Caki2 (cell line): Measurements from ENCODE around the gene MAD1L1. TPM values are rescaled to one million over a fixed set of nuclear protein-coding genes. Genes with fewer than 3 reads are reported as not detected.

Experiments
- DNase-seq: peaks from one replicate; pipeline ENCODE4 v3.0.0-alpha.2; 2015; ENCODE audit warnings: low read depth
- in situ Hi-C: cut with HindIII; loops from 2 replicates; pipeline ENCODE4 v1.10.0; 2016; ENCODE audit warnings: low sequenced_read_pairs, low pct_unique_long_range_greater_than_20kb, mixed read lengths
- total RNA-seq: library from RNA; depleted of rRNA; stranded (reverse); fragments of >200 nt; shearing (Covaris generic); gene quantifications from 2 replicates; pipeline ENCODE4 v1.2.3, GENCODE V29; 2014; ENCODE audit warnings: low replicate concordance

The MAD1L1 gene
- total RNA-seq, 1 experiment from 2014 or later = 123 TPM

DNA sequence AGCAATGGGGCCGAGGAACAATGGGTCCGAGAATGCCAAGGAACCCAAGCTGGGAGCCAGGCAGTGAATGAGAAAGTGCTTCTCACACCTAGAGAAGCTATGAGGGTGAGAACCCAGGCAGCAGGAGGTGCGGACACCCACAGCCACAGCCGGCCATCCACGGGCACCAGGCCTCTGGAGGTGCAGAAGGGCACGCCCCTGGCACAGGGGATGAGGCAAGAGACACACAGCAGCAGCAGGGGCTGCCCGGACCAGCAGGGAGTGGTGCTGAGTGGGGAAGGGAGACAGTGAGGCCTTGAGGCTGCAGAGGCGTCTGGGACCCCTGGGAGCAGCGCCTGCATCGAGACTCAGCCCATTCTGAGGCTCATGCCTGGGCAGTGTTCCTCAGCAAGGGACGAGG is 135.3 kb downstream of the MAD1L1 start:
- in situ Hi-C loops = no loop called here

DNA sequence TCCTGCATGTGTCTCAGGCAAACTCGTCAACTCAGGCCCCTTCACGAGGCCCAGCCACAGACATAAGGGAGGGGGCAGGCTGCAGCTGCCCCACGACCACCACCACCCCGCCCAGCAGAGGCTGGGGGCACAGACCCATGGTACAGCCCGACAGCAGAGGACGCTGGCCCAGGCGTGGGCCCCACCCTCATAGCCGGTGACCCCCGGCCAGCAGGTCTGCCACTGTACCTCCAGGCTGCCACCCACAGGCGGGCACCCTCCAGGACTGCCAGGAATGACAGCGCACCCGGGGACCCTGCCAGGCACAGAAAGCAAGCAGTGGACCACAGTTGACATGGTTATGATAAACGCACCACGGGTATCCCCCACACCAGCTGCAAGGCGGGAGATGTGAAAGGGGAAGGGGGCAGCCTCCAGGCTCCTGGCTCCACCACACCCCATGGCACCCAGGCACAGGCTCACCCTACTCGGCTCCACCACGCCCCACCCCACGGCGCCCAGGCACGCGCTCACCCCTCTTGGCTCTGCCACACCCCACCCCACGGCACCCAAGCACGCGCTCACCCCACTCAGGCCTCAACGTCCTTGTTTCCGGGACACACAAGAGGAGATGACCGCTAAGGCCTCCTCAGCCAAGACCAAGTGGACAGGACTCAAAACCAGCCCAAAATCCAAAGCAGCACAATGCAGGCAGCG is 135.9 kb downstream of the MAD1L1 start:
- in situ Hi-C loops = no loop called here

More for the DNA sequence above, 135.3 kb downstream of the MAD1L1 start:
- DNase-seq = no peak

DNA sequence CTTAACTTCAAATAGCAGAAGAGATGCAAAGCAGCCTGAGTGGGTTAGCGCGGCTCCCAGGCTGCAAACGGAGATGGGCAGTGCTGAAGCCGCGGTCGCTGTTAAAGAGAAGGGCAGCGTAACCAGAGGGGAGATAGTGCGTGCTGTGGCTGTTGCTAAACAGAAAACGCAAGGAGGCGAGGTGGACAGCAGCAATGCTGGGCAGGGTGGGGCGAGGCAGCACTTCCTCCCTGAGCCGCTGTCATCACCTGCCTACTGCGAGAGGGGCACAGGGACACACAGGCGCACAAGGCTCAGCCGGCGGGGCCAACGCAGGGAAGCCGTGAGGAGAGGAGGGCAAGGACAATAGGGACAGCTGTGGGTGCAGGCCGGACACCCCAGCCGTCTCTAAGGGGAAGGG is 137.3 kb downstream of the MAD1L1 start:
- no peak for DNase-seq
- in situ Hi-C loops = no loop called here

More for the DNA sequence above, 135.9 kb downstream of the MAD1L1 start:
- DNase-seq = no peak

DNA sequence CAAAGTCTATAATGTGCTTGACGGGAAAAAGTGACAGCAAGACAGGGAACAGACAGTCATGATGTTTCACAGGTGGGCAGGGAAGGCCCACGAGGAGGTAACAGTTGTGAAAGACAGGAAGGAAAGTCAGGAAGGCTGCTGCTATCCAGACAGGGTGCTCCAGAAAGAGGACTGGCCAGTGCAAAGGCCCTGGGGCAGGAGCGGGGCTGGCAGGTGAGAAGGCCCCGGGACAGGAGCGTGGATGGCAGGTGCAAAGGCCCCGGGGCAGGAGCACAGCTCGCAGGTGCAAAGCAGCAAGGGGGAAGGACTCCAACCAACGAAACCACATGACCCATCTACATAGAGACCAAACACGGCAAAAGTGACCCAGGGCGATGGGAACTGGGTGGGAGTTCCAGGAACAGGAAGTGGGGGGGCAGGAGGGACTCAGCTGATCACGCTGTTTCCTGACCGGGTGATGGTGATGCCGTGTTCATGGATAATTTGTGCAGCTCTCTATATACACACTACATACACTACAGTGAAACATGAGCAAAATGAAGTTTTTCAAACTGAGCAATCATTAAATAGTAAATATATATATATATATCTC is 138.2 kb downstream of the MAD1L1 start:
- in situ Hi-C loops = no loop called here
- no peak for DNase-seq

DNA sequence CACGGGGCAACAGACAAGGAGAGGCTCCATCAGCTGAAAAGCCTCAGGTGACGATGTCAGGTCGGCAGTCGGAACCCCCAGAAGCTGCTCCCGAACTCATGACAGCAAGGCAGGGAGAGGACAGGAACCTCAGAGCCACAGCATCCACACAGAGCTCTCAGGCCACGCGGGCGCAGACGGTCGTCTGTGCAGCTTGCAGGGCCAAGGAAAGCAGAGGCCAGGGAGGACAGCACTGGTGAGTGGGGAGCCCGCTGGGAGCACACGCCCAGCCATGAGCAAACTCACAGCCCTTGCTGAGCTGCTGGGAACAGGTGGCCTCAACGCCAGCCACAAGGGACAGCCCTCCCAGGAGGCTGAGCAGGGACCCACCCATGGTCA is 138.9 kb downstream of the MAD1L1 start:
- no peak for DNase-seq
- in situ Hi-C loops = no loop called here

DNA sequence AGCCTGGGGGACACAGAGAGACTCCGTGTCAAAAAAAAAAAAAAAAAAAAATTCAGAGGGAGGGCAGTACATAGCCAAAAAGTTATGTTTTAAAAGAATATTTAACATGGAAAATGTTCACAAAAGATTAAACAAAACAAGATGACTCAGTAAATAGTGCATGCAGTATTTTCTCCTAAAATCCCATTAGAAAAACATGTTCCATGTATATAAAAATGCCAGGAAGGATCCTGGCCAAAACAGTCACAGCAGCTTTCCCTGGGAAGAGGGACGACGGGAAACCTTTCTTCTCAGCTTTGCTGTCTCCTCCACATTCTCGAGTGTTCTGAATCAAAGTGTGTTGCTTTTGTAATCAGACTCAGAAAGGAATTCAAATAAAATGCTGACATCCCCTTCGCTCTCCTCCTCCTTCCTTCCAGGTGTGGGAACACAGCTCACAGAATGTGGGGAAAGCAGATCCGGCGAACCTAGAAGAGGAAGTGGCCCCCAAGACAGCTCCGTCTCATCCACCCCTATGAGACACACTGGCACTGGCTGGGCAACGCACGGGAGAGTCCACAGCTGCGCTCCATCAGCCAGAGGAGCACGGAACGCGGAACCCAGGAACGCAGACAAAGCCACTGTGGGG is 139.4 kb downstream of the MAD1L1 start:
- in situ Hi-C loops = no loop called here
- DNase-seq = no peak

DNA sequence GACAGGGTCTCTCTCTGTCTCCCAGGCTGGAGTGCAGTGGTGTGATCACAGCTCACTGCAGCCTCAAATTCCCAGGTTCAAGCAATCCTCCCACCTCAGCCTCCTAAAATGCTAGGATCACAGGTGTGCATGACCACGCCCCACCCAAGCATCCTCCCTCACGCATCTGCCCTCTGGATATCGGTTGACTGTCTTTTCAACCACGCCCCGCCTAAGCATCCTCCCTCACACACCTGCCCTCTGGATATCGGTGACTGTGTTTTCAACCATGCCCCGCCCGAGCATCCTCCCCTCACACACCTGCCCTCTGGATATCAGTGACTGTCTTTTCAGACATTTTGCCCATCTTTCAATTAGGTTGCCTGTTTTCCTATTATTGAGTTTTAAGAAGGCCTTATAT is 140.5 kb downstream of the MAD1L1 start:
- DNase-seq = no peak
- in situ Hi-C loops = no loop called here

DNA sequence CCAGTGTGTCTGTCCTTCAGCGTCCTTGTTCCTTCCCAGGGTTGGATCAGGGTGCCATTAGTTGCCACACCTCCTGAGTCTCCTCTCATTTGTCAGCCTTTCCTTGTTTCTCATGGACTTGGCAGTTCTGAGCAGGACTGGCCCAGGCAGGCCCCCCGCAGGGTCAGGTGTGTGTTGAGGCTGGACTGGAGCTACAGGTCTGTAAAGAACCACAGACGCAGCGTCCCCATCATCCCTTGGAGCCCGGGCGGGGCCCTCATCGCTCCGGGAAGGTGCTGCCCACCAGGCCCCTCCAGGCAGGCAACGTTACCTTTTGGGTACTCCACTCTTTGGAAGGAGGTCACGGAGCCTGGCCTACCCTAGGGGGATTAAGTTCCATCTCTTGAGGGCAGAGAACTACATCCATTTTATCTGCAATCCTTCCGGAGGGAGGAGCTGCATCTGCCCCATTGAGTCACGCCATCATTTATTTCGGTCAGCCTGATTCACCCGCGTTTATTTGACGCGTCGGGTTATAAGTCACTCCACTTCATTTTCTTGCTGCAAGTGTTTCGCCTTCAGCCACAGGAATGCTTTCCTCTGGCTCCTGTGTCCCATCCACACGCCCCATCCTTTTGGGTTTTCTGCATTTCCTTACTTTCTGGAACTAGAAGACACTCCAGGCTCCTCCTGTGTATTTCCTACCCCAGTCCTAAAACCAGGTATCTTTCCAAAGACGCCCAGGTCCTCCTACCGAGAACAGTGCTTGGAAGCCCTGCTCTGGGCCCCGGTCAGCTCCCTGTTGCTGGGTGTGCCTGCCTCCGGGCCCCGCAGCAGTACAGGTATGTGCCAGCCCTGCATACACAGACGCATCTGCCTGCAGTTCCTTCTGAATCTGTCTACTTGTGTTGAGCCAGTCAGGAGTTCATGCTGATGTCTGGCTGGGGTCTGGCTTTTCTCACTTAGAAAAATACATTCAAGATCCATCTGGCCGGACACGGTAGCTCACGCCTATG is 141.9 kb downstream of the MAD1L1 start:
- DNase-seq = no peak
- in situ Hi-C loops = no loop called here

DNA sequence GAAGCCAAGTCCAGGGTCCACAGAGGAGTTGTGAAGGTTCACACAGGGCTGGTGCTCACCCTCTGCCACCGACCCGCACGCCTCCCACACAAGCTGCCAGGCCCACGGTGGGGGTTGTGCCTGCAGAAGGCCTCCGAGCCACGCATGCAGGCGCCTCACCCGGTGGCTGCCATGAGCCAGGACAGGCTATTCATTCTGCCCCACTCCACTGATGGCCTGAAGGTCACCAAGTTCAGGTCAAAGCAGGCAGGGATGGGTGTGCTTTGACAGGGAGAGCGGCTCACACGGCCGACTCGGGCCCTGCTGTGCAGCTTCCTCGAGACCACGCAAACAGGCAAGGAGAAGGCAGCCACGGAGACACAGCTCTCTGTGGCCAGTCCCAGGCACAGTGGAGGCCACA is 143.9 kb downstream of the MAD1L1 start:
- in situ Hi-C loops = no loop called here
- DNase-seq = no peak

DNA sequence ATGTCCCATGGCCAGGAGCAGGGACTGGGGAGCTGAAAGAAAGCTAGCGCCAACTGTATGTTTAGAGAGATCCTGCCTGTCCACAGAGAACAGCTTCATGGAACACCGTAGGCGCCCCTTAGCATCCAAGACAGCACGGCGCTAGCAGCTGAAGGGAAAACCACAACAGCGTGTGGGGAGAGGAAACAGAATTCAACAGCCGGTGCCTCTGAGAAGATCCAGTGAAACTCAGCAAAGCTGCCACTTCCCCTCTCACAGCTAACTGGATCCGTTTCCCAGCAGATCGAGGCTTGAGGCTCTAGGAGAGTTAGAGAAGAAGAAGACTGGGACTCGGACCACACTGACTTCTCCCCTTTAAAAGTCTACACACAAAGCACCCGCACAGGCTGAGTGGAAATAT is 145.0 kb downstream of the MAD1L1 start:
- no peak for DNase-seq
- in situ Hi-C loops = no loop called here

DNA sequence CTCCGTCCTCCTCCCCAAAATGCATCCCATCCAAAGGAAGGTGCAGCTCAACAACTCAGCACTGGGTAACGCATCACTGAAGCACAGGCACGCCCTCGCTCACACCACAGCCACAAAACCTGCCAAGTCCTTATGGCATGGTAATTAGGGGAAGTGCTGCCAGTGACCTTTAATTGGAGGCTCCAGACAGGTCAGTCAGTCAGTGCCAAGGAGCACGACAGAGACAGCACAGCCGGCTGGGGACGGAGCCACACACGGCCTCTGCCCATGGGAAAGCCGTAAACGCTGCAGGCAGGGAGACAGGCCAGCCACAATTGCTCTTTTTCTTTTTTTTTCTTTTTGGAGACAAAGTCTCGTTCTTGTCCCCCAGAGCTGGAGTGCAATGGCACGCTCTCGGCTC is 146.5 kb downstream of the MAD1L1 start:
- in situ Hi-C loops = no loop called here
- no peak for DNase-seq

DNA sequence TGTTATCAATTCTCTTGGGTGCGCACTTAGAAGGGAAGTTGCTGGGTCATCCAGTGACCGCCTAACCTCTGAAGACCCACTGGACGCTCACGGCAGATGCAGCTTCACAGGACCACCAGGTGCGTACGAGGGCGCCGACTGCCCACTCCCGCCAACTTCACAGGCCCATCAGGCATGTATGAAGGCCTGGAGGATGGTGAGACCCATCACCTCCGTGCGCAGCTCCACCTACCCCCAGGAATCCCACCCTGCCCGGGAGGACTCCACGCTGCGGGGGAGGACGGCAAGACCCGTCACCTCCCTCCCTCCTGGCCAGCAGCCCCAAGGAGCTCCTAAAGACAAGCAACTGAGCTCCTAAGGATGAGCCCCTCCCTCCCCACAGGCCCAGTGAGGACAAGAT is 146.9 kb downstream of the MAD1L1 start:
- in situ Hi-C loops = no loop called here
- DNase-seq = no peak

DNA sequence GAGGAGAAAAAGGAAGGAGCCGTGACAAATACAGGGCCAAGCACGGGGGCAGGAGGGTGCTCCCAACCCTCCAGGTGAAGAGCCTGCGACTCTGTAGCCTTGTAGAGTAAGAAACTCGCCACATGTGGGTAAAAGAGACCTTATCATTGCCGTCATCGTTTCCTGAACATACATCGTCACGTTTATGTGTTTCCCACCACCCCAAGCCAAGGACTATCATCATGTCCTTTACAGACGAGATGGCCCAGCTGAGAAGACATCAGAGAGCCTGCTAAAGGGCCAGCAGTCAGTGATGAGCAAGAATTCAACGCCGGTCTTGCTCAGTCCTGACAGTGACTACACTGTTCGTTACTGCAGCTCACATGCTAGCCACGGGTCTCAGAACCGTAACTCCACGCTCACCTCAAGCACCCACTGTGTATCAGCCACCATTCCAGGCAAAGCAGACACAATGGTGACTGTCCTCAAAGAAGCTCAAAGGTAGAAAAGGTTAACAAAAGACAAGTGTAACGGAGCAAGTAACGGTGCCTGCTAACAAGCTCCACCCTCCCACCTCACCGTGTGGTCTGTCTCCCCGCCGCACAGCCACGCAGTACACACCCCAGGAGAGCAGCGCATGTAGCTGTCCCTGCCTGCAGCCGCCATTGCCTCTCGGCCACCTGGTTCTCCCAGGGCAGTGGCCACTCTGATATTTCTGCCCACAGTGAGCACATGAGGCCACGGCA is 147.8 kb downstream of the MAD1L1 start:
- DNase-seq = no peak
- in situ Hi-C loops = no loop called here

DNA sequence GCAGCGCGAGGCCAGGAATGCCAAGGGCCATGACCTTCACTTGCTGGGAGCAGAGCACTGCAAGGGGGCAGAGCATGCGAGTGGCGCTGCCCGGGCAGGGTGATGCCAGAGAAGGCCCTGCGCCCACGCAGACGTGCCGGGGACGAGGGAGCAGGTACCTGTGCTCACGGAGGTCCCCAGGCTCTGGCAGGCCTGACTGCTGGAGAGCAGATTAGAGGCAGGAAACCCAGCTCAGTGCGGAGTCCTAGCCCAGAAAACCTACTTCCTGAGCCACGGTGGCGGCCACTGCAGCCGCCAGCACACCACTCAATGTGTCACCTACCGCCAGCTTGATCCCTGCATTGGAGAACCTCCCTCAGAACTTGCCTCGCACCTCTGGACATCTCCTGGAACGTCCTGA is 148.4 kb downstream of the MAD1L1 start:
- in situ Hi-C loops = no loop called here
- DNase-seq = no peak

DNA sequence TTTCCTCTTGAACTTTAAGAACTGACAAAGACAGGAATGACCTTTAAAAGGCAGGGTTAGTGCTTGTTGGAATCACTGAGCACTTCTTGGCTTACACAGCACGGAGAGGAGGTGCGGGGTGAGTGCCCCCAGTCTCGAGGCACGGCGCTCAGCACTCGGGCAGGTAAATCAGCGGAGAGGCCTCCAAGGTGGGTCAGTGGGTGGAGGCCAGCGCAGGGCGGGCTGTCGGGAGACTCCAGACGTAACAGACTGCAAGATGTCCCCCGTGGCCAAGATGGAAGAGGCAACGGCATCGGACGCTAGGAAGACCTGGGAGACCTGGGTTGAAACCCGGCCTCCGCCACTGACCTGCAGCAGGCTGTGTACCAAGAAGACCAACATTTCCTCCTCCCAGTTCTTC is 149.4 kb downstream of the MAD1L1 start:
- no peak for DNase-seq
- in situ Hi-C loops = no loop called here

DNA sequence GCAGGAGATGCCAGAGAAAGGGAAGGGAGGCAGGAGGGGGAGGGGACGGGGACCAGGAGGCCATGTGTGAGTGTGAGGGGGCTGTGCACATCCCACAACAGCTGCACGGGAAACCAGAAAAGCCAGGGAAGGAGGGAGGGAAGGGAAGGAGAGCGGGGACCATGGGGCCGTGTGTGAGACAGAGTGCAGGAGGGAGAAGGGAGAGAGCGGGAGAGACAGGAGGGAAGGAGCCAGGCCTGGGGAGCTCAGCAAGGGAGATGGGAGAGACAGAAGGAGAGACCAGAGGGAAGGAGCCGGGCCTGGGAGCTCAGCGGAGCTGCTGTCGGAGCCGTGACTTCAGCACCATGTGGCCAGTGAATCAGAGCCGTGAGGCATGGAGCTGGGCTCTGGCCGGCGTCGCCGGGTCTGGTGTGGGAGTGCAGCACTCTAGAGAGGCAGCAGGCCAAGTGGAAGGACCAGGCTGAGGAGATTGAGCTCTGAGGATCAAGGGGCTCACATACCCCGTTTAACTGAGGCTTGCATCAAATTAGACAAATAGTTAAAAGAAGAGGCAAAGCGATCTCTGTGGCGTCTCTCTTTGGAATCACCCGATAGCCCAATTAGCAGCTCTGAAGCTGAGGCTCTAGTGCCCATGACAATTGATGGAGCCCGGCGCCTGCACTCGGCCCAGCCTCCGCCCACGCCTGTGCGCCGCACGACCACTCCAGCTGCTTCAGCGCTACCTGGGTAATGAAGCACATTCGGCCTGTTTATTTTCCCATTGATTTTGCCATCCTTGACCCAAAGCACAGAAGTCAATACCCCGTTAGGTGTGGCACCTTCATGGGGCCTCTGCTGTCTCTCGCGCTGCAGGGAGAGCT is 150.4 kb downstream of the MAD1L1 start:
- no peak for DNase-seq
- in situ Hi-C loops = no loop called here

DNA sequence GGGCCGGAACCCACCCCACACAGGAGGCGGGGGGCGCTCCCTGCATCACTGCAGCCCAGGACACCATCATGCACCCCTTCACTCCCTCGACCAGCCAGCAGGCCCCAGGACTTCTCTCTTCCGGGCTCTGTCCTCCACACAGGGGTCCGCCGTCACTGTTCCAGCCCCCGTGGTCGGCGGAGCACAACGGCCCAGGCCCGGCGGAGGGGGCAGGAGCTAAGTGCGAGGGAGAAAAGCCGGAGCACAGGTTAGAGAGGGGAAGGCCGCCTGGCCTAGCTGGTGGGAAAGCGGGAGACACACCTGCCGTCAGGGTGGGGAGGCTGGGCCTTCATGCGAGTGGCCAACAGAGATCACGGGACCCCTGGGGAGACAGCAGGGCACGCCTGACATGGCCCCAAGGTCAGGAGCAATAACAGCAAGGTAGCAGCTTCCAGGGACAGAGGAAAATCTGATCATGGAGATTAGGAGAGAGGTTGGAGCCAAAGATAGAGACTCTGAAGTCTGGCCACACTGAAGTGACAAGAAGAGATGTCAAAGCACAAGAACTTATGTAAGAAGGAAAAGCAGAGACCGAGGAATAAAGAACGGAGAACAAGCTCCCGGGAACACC is 151.1 kb downstream of the MAD1L1 start:
- in situ Hi-C loops = no loop called here

More for the DNA sequence above, 151.1 kb downstream of the MAD1L1 start:
- no peak for DNase-seq
